HG02623 (cell line): Measurements from ENCODE around the gene EXTL1.
"Not testable (repeated sequence)": the region's sequence is repeated elsewhere in the genome, so short reads cannot be mapped to it uniquely, and the experiment has no call there.

Experiments used
- ATAC-seq: cut with Tn5 transposase; IDR thresholded peaks from one replicate; pipeline ENCODE4 v1.9.1; 2021; ENCODE audit warnings: moderate library complexity; ENCODE audit not compliant: unreplicated experiment

Gene EXTL1

GRCh38 chr1:26021647-26022403 lies at the start of gene EXTL1:
TSS of gene EXTL1 (plus strand) at chr1:26021775. CDS start at chr1:26022647, 872 bp downstream.
- no peak for ATAC-seq

GRCh38 chr1:25971811-25972180 lies 49.8 kb upstream of the EXTL1 start:
- ATAC-seq = no peak

- no peak for ATAC-seq
Measured at GRCh38 chr1:25973610-25974321, 47.8 kb upstream of the EXTL1 start.

- ATAC-seq = no peak
Measured at GRCh38 chr1:25977801-25978200, 43.8 kb upstream of the EXTL1 start.

- no peak for ATAC-seq
Measured at GRCh38 chr1:25978403-25978802, 43.2 kb upstream of the EXTL1 start.

GRCh38 chr1:25979210-25979609 lies 42.4 kb upstream of the EXTL1 start:
- ATAC-seq = no peak

GRCh38 chr1:25985171-25985570 lies 36.4 kb upstream of the EXTL1 start:
- ATAC-seq = no peak

GRCh38 chr1:25985670-25986069 lies 35.9 kb upstream of the EXTL1 start:
- ATAC-seq = no peak

- not testable (repeated sequence) for ATAC-seq
Measured at GRCh38 chr1:25986773-25987172, 34.8 kb upstream of the EXTL1 start.

GRCh38 chr1:25987951-25988350 lies 33.6 kb upstream of the EXTL1 start:
- no peak for ATAC-seq

- ATAC-seq = no peak
Measured at GRCh38 chr1:25989440-25990234, 31.9 kb upstream of the EXTL1 start.

GRCh38 chr1:25990251-25990650 lies 31.3 kb upstream of the EXTL1 start:
- no peak for ATAC-seq

GRCh38 chr1:25990702-25991395 lies 30.7 kb upstream of the EXTL1 start:
- ATAC-seq = no peak

- ATAC-seq = no peak
Measured at GRCh38 chr1:25991937-25992688, 29.5 kb upstream of the EXTL1 start.

- no peak for ATAC-seq
Measured at GRCh38 chr1:25992689-25993171, 28.8 kb upstream of the EXTL1 start.

- ATAC-seq = no peak
Measured at GRCh38 chr1:25993197-25993951, 28.2 kb upstream of the EXTL1 start.

GRCh38 chr1:25994402-25995150 lies 27.0 kb upstream of the EXTL1 start:
- ATAC-seq = no peak

GRCh38 chr1:25996966-25997827 lies 24.4 kb upstream of the EXTL1 start:
- no peak for ATAC-seq
